Amniotic epithelial cell (primary cell): ENCODE measurements around the gene CST5.
"Not testable (repeated sequence)": the region's sequence is repeated elsewhere in the genome, so short reads cannot be mapped to it uniquely, and the experiment has no call there.

Source experiments
- DNase-seq: peaks from one replicate; pipeline ENCODE4 v3.0.0-alpha.2; 2010; ENCODE audit warnings: low read depth

The CST5 gene

GRCh38 chr20:23889775-23890187 is 10.2 kb upstream of the CST5 start:
- DNase-seq = no peak

GRCh38 chr20:23887856-23888255 is 8.3 kb upstream of the CST5 start:
- DNase-seq = no peak

- no peak for DNase-seq
Measured at GRCh38 chr20:23884771-23885162, 5.2 kb upstream of the CST5 start.

- DNase-seq = no peak
Measured at GRCh38 chr20:23884136-23884770, 4.7 kb upstream of the CST5 start.

GRCh38 chr20:23881371-23881770 is 1.8 kb upstream of the CST5 start:
- DNase-seq = no peak

GRCh38 chr20:23880417-23880816 is 869 bp upstream of the CST5 start:
- DNase-seq = no peak

- no peak for DNase-seq
Measured at GRCh38 chr20:23879811-23880374, 345 bp upstream of the CST5 start.

GRCh38 chr20:23878787-23879186 is 761 bp downstream of the CST5 start:
- DNase-seq = no peak

GRCh38 chr20:23878016-23878542 is 1.5 kb downstream of the CST5 start:
- DNase-seq = not testable (repeated sequence)

GRCh38 chr20:23877524-23877923 is 2.0 kb downstream of the CST5 start:
- no peak for DNase-seq

- no peak for DNase-seq
Measured at GRCh38 chr20:23875606-23876237, 3.8 kb downstream of the CST5 start.

- no peak for DNase-seq
Measured at GRCh38 chr20:23874747-23875146, 4.8 kb downstream of the CST5 start.

- DNase-seq = no peak
Measured at GRCh38 chr20:23873370-23874015, 6.1 kb downstream of the CST5 start.

GRCh38 chr20:23872065-23872464 is 7.5 kb downstream of the CST5 start:
- no peak for DNase-seq

- DNase-seq = no peak
Measured at GRCh38 chr20:23870461-23870860, 9.1 kb downstream of the CST5 start.

GRCh38 chr20:23869520-23869919 is 10.0 kb downstream of the CST5 start:
- DNase-seq = no peak

- DNase-seq = no peak
Measured at GRCh38 chr20:23868321-23868720, 11.2 kb downstream of the CST5 start.

GRCh38 chr20:23867152-23867776 is 12.3 kb downstream of the CST5 start:
- no peak for DNase-seq

GRCh38 chr20:23860771-23861170 is 18.8 kb downstream of the CST5 start:
- not testable (repeated sequence) for DNase-seq

- DNase-seq = no peak
Measured at GRCh38 chr20:23857962-23858595, 21.5 kb downstream of the CST5 start.

- no peak for DNase-seq
Measured at GRCh38 chr20:23856736-23857135, 22.8 kb downstream of the CST5 start.

GRCh38 chr20:23856226-23856625 is 23.3 kb downstream of the CST5 start:
- DNase-seq = no peak
